NCI-H2029 treated with DMSO at 0.1 percent for 48 hours (cell line): ENCODE results near the gene PHRF1.

ENCODE experiments used
- DNase-seq: peaks from one replicate; lab custom pipeline; 2025; lab: John Stamatoyannopoulos, UW

The PHRF1 gene

DNA sequence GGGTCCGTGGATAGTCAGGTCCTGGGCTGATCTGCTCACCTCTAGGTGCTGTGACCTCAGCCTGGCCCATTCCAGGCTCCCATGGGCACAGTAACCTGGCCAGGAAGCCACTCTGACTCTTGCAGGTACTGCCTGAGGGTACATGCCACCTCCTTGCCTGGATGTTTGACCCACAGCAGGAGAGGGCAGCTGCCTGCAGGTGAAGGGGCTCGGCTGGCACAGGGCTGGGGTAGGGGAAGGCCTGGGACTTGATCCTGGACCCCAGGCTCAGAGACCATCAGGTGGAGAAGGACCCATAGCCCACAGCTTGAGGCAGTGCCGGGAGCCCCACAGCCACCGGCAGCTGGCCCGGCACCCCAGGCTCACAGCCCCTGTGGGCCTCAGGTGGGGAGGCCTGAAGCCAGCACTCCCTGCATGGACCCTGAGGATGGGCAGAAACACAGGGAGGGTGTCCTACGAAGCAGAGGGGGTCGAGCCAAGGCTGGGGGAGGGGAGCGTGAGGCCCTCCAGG is 36.2 kb upstream of the PHRF1 start:
- no peak for DNase-seq

DNA sequence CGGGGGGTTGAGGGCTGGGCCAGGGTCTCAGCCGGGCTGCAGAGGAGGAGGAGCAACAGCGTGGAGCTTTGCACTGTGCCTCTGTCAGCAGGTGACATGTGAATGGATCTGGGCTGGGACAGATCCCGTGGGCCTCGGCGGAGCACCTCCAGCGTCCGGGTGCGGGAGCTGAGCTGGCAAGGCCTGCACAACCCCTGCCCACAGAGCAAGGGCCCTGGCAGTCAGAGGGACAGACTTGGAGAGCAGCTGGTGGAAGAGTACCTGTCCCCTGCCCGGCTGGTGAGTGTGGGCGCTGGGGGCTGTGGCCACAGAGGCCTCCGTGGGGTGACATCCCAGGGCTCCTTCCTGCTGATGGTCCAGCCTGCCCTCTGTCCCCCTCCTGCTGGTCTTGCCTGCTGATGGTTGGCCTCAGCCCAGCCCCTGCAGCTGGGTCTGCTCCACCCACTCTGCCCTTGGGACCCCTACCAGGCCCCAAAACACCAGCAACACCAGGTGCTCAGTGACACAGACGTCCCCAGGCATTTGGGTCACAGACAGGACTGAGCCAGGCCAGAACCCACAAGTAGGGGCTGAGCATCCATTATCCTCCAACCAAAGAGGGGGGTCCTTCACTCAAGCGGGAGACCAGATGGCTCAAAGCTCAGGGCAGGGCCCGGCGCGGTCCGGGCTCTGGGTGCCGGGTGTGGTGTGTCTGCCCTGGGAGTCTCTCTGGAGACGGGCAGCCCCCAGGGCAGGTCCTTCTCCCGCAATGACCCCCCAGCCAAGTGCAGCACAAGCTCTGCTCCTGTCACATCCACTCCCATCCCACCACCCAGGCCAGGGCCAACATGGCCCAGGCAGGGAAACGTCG is 35.5 kb upstream of the PHRF1 start:
- DNase-seq = no peak

DNA sequence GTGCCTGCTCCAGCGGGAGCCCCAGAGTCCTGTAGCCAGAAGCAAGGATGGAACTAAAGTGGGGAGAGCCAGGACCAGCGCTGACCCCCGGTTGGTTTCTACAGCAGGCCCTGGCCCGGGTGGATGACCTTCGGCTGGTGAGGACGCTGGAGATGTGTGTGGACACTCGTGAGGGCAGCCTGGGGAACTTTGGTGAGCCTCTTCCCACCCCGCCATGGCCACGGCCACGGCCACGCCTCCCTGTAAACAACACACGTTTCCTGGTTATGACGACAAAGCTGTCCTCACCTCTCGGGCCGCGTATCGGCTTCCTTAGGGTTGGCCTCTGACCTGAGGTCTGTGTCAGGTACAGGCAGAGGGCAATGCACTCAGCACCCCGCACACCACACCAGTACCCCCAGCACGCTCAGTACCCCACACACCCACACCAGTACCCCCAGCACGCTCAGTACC is 34.8 kb upstream of the PHRF1 start:
- no peak for DNase-seq

DNA sequence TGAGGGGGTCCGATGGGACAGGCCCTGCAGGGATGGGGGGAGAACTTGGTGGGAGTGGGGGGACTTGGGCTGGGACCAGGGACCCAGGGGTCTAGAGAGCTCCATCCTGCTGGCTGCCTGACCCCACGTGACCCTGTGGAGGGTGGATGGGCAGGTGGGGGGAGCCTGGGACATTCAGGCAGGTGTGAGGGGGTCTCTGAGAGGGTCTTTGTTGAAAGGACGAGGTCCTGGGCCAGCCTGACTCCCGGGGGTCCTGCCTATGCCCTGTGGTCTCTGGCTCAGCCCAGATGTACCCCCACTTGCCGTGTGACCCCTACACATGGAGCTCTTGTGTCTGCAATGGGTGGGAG is 31.5 kb upstream of the PHRF1 start:
- no peak for DNase-seq

DNA sequence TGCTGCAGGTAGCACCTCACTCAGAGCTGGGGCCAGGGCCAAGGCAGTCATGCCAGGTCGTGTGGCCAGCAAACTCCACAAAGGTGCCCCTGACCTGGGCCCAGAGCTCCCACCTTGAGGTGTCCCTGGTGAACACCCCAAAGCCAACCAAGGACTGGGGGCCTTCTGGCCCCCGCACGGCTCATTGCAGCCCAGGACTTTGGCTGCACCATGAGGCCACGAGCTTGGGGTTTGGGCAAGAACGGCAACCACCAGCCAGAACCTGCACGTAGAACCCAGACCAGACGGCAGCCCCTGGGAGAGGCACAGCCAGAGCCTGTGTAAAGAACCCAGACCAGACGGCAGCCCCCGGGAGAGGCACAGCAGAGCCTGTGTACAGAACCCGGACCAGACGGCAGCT is 31.1 kb upstream of the PHRF1 start:
- DNase-seq = no peak

DNA sequence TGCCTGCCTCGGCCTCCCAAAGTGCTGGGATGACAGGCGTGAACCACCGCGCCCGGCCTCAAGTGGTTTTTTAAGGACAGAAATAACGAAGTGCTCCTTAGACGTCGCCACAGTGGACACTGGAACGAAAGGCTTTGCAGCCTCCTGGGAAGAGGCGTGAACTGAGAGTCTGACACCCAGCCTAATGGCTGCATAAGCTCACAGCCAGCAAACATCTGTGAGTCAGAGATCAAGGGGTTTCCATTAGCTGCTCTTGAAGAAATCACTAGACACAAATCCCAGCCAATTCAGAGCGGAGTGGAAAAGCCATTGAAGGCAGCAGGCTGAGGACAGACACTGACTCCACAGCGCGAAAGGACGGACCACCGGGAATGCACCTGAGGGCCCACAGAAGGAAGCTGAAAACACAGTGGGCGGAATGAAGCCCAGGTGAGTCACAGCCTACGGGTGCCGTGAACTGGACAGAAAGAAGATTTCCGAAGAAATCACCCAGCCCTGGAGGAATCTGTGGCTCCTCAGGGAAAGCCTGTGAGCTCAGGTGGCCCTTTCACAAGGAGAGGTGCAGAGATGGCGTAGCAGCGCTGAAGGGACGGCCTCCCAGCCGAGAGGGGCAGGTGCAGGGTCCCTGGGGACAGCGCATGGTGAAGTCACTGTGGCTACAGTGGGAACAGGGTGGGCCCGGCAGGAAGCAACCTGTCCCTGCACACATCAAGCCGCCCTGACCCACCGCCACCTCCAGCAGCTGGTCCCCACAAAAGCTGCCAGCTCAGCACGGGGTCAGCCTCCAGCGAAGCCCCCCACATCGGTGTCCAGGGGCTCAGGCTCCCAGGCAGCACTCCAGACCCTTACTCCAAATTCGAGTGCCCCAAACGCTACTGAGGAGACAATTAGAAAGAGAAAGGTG is 27.3 kb upstream of the PHRF1 start:
- DNase-seq = no peak

DNA sequence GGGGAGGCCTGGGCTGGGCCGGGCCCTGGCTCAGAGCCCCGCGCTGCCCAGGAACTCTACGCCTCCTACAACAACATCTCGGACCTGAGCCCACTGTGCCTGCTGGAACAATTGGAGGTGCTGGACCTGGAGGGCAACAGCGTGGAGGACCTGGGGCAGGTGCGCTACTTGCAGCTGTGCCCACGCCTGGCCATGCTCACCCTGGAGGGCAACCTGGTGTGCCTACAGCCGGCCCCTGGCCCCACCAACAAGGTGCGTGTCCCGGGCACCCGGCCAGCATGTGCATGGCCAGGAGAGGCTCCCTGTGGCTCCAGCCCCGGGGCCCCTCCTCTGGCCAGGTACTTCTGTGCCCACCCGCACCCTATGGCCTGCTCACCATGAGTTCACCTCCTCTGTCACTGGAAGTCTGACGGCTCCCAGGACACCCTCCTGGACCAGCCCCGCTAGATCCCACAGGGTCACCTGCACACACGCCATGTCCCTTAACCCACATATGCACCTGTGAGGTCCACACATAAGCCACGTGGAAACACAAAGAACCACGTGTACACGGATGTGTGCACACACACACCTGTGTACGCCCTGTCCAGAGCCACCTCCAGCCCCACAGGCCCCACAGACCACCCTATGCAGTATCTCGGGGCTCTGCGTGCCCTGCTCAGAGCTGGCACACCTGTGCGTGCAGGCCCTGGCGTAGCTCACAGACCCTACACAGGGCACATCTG is 26.1 kb upstream of the PHRF1 start:
- no peak for DNase-seq

DNA sequence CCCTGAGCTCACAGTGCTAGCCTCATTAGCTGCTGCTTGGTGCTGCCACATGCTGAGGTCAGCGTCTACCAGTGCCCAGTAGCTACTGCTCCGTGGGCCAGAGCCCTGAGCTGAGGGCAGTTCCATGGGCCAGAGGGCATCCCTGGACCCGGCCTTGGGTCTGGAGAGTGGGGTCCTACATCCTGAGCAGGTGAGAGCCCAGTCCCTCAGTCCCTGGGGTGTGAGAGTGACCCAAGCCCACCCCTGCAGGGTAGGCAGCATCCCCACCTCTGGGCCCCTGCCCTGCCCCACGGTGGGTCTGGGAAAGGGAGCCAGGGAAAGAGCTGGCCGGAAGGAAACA is 25.6 kb upstream of the PHRF1 start:
- no peak for DNase-seq

DNA sequence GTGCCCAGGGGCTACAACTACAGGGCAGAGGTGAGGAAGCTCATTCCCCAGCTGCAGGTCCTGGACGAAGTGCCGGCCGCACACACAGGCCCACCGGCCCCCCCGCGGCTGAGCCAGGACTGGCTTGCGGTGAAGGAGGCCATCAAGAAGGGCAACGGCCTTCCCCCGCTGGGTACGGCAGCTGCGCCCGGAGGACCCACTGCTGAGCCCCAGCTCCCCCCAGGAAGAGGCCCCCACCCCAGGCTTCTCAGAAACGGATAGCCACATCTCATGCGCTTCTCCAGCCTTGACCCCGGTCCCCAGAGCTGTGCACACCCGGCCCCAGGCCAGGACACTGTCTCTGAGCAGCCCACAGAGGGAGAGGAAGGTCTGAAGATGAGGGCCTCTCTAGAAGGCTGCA is 25.1 kb upstream of the PHRF1 start:
- DNase-seq = no peak

DNA sequence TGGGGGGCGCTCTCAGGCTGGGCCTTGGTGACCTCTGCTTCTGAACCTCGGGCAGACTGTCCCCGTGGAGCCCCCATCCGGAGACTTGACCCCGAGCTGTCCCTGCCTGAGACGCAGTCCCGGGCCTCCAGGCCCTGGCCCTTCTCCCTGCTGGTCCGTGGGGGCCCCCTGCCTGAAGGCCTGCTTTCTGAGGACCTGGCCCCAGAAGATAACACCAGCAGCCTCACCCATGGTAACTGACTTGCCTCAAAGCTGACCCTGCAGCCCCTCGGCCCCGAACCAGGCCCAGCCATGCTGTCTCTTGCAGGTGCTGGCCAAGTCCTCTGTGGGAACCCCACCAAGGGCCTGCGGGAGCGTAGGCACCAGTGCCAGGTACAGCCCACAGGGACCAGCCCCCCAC is 24.7 kb upstream of the PHRF1 start:
- no peak for DNase-seq

DNA sequence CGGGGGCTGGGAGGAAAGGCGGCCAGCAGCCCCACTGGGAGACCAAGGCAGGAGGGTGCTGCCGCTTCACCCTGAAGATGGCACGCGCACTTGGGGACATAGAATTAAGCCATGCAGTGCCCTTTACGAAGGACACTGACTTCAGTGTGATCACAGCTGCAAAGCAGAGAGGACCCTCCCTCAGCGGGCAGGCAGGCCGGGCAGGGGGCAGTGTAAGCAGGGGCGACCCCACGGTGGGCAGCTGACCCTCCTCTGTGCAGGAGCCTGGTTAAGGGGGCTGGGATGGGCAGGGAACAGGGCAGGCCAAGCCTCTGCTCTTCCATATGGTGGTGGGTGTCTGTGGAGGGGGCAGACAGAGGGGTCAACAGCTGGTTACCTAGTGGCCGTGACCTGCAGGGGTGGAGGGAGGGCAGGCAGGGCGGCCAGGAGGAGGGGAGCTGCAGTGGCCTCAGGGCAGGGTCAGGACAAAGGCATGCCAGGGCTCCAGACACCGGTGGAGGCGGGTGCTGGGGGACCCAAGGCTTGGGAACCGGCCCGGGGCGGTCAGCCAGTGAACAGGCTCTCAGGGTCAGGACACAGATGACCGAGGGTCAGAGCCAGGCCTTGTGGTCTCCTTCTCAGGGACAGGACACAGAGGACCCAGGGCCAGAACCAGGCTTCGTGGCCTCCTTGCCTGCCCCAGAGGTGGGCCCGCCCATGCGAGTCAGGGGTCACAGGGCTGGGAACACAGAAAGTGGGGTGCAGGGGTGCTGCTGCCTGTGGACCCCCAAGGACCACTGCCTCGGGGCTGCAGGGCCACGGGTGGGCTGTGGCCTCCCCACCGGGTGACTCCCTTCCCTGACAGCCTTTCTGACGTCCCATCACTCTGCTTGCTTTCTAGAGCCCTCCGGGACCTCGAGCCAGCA is 22.9 kb upstream of the PHRF1 start:
- DNase-seq = no peak

DNA sequence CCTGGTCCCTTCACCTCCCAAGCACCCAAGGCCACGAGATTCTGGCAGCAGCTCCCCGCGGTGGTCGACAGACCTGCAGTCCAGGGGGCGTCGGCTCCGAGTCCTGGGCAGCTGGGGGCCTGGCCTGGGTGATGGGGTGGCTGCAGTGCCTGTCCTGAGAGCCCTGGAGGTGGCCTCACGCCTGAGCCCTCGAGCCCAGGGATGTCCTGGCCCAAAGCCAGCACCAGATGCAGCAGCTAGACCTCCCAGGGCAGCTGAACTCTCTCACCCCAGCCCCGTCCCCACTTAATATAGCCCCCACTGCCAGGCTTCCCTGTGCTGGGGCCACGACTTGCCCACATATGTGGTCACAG is 22.3 kb upstream of the PHRF1 start:
- DNase-seq = no peak

DNA sequence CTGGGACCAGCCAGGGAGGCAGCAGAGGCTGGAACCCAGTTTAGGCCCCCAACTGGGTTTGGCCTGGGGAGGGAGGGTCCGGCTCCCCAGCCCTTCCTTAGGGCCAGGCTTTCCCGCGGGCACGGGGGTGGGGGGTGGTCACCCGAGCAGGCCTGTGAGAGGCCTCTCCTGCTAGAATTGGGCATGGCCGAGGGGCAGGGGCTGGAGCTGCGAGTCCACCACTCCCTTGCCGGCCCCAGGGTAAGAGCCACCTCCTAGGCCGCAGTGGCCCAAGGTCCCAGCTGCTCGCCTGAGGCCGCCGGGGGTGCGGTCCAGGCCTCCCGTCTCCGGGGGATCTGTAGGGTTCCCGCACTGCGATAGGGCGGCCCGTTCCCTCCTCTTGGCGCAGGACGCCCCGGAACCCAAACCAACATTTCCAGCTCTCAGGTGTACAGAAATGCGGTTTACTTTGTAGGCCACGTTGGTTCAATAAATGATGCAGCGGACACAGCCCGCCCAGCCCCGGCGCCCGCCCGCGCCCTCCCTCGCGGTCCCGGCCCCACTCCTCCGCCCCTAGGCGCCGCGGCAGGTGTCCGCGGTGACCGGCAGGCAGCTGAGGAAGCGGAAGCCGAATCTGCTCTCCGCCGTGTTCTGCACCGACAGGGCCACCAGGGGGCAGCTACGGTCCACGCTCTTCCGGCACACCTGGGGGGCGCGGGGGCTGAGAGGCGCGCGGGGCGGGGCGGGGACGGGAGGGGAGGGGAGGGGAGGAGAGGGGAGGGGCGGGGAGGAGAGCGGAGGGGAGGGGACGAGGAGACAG is 21.6 kb upstream of the PHRF1 start:
- peak; percentile 52 for DNase-seq

DNA sequence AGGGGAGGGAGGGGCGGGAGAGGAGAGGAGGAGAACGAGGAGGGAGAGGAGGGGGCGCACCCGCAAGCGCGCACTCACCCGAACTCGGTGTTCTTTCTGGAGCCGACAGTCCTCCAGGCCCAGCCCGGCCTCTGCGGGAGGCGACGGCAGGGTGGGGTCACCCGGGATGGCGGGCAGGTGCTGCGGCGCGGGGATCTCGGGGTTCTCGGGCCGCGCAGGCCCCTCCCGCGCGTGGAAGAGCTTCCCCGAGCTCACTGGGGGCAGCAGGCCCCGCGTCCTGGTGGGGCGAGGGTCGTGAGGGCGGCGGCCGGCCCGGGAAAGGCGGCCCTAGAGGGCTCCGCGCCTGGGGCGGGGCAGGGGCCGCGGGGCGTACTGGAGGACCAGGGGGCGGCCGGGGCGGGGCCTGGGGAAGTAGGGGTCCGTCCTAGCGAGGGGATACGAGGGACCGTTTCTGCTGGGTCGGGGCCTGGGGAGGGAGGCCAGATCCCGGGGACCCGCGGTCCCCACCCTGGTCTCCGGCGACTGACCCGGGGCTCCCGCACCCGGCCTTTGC is 21.0 kb upstream of the PHRF1 start:
- DNase-seq = no peak

DNA sequence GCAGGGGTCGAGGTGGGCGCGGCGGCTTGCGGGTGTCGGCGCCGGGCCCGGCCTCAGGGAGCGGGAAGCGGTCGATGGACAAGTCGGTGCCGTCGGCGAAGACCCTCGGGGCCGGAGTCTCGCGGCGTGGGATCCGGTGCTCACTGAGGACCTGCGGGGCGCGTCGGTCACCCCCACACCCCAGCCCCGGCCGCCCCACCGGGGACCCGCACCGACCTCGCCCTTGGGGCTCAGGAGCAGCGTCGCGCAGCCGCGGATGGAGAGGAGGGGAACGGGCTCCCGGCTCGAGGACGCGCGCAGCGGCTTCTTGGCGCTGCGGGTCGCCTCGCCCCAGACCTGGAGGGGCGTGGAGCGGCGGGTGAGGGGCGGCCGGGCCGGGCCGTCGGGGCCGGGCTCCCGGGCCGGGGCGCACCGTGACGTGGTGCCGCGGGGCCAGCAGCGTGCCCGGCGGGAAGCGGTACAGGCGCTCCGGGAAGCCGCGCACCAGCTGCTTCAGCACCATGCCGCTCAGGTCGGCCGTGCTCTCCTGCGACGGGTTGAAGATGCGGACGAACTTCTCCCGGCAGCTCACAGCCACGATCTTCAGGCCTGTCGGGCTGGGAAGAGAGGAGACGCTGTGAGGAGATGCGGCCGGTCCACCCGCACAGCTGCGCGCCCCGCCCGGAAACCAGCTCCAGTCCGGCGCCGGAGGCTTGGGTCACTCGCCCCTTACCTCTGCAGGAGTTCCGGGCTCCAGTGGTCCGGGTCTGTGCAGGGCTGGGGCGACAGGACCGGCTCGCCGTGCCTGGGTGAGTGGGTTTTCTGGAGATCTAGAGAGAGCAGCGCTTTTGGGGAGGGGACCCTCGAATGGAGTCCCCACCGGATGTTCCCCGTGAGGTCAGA is 20.2 kb upstream of the PHRF1 start:
- DNase-seq = no peak

DNA sequence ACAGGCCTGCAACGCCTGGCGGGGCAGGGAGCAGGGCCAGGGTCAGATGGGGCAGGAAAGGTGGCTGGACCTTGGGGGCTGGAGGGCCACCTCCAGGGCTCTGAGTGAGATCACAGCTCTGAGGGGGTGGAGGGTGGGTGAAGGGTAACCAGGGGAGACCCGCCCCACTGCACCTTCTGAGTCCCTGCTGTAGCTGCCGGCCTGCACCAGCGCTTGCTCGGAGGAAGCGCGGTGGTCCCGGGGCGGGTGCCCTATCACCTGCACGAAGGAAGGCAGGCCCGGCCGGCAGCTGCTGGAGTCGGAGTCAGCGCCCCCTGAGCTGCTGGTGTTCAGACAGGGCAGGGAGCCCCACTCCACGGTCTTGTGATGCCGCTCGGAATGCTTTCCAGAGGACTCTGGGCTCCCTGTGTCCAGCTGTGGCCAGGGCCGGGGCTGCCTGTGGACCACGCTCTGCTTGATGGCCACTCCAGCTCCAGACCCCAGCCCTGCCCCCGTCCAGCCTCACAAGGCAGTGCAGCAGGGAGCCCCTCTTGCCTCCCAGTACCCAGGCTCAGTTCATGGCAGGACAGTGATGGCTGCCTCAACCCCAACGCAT is 19.5 kb upstream of the PHRF1 start:
- DNase-seq = no peak

DNA sequence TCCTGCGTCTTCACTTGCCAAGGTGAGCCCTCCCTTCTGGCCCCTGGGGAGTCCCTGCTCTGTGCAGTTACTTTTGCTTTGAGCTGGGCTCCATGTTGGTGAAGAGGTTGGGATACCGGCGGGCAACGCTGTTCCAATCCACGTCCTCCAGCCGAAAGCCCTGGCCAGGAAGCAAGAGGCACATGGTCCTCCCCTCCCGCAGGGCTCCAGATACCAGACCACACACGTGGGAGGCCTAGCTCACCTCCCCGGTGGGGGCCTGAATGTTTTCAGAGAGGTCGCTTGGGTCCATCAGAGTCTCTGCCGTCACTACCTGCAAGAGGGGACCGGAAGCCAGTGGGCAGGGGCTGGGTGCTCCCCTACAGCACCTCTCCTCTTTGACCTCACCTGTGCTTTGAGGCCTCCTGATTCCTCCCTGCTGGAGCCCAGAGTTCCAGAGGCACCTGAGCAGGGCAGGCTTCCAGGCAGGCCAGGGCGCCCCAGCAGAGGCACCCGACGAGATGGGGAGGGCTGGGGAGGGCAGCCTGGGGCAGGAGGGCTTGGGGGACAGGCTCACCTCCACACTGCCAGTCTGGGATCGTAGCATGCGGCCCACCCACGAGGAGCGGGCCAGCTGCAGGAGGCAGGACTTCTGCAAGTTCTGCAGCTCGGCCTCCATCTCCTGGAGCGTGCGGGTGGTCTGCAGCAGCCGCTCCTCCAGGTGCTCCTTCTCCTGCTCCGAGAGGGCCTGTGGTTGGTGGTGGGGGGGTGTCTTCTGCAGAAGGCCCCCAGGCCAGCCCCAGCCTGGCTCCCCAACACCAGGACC is 18.7 kb upstream of the PHRF1 start:
- DNase-seq = no peak

DNA sequence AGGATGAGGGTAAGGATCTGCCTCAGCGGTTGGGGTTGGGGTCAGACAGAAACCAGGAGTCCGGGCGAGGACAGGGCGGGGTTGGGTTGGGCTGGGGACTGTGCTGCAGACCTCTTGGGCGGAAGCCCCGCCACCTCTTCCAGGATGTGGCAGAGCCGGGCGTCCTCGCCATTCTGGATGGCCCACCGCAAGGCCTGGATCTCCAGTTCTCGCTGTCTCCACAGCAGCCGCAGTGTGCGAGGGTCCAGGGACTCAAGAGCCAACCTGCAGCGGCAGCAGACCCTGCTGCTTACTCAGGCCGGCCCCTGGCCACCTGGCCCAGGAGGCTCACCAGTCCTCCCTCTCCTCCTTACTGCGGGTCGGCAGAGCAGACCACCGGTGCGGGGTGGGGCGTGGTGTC is 17.8 kb upstream of the PHRF1 start:
- DNase-seq = no peak
